Right ventricle myocardium inferior (tissue), 1 donor: ENCODE measurements around the gene OCSTAMP. TPM values are rescaled to one million over a fixed set of nuclear protein-coding genes. Genes with fewer than 3 reads are reported as not detected.

ENCODE experiments used
- total RNA-seq: library from RNA; stranded (reverse); fragmentation: NEBNext Ultra II Directional; extraction: Animal tissue kit (Norgen Biotek cat#: 25700); gene quantifications from one replicate; pipeline ENCODE4 v1.2.1, GENCODE V29; 2021
- donor health status: DM: no; HTN: yes; CAD: no; lungs with severe emphysema.

The OCSTAMP gene
- total RNA-seq, 1 donor from 2014 or later = not detected

Other genes with a start within 250 kb of the OCSTAMP start
- 5.2 TPM for gene CDH22, start 242.2 kb downstream of the OCSTAMP start, total RNA-seq
- gene ELMO2, start 144.0 kb downstream of the OCSTAMP start, total RNA-seq = 38.7 TPM
- gene ZNF334, start 37.1 kb downstream of the OCSTAMP start, total RNA-seq = 0.57 TPM
- 0.30 TPM for gene SLC13A3, start 100.8 kb upstream of the OCSTAMP start, total RNA-seq
- 5.6 TPM for gene TP53RK, start 138.8 kb upstream of the OCSTAMP start, total RNA-seq
- 3.1 TPM for gene SLC2A10, start 159.0 kb upstream of the OCSTAMP start, total RNA-seq